ENCODE data around the gene SPOCK3.

GRCh38 chr4:167222099-167222498, 12.2 kb downstream of the SPOCK3 start:
- TF ChIP-seq CTCF (IDR thresholded peaks at IDR 0.05; ENCODE audit: low read length) (no peak), EZH2 (IDR thresholded peaks at IDR 0.05; ENCODE audit: borderline replicate concordance, low read length) (no peak)

Measured in OCI-LY1 (cell line).